GM12878 (cell line): ENCODE measurements around the gene ABHD1. TPM values are rescaled to one million over a fixed set of nuclear protein-coding genes. Genes with fewer than 3 reads are reported as not detected.

Source experiments
- ATAC-seq: fragments of 200-7000 bp; cut with Tn5 transposase; 3 replicates; pipeline ENCODE4 v1.9.1; 2020; ENCODE audit warnings: mild to moderate bottlenecking, moderate library complexity
- BruUV-seq: library from RNA; stranded (reverse); fragments of 400-500 nt; replicated peaks from 2 replicates; lab custom pipeline; 2021; lab: Mats Ljungman, UMichigan
- CTCF ChIA-PET: fragments of 300-600 bp; sonication (Branson Sonifier 250); formaldehyde crosslinking; extraction: SDS; loops from one replicate; lab custom pipeline; 2021; ENCODE audit warnings: inconsistent platforms; lab: Yijun Ruan, JAX
- POLR2A ChIA-PET: fragments of 350-600 bp; formaldehyde crosslinking; extraction: SDS; loops from one replicate; lab custom pipeline; 2021; ENCODE audit warnings: inconsistent platforms; lab: Charles Lee
- RAD21 ChIA-PET: fragments of 300-600 bp; sonication (Branson Sonifier 250); formaldehyde crosslinking; loops from one replicate; lab custom pipeline; 2023; ENCODE audit warnings: antibody characterized with exemption; ENCODE audit not compliant: unreplicated experiment; lab: Charles Lee
- SMC1A ChIA-PET: fragments of 300-600 bp; sonication (Branson Sonifier 250); formaldehyde crosslinking; loops from one replicate; lab custom pipeline; 2023; ENCODE audit not compliant: unreplicated experiment, uncharacterized antibody; lab: Charles Lee
- DNase-seq: peaks from one replicate; pipeline ENCODE4 v3.0.0-alpha.2; 2011; ENCODE audit warnings: low read depth, low spot score
- FAIRE-seq: peaks from 3 replicates; lab custom pipeline; 2011; peaks lifted over from hg19 to GRCh38; lab: Jason Lieb, UNC
- H2AFZ ChIP-seq: 2 replicates; pipeline ENCODE4 v1.6.0; 2011; ENCODE audit warnings: low read depth, low read length, control low read depth; ENCODE audit not compliant: control insufficient read depth
- H3K27ac ChIP-seq: 2 replicates; pipeline ENCODE4 v1.5.1; 2011; ENCODE audit warnings: control low read depth; ENCODE audit not compliant: control insufficient read depth, insufficient read depth
- H3K27me3 ChIP-seq, 2 experiments: replicated peaks in 1 of 2; 2 replicates each; pipeline versions ENCODE4 v1.6.0 to v1.6.1; 2011; ENCODE audit warnings: low read length in 1 of 2; ENCODE audit not compliant: control insufficient read depth in 2 of 2, insufficient read depth in 2 of 2
- H3K36me3 ChIP-seq, 2 experiments: 2 replicates each; pipeline ENCODE4 v1.5.1; 2011; ENCODE audit warnings: low read length in 1 of 2; ENCODE audit not compliant: control insufficient read depth in 2 of 2, insufficient read depth in 2 of 2
- H3K4me1 ChIP-seq: 2 replicates; pipeline ENCODE4 v1.6.1; 2011; ENCODE audit warnings: mild to moderate bottlenecking, low read length, moderate library complexity, mixed read lengths; ENCODE audit not compliant: control insufficient read depth, insufficient read depth
- H3K4me2 ChIP-seq: 2 replicates; pipeline ENCODE4 v1.6.0; 2011; ENCODE audit warnings: control low read depth; ENCODE audit not compliant: control insufficient read depth, insufficient read depth
- H3K4me3 ChIP-seq: fragments of 200-600 bp; sonication (generic); 2 replicates; pipeline ENCODE4 v1.5.1; 2016
- H3K79me2 ChIP-seq: 2 replicates; pipeline ENCODE4 v1.6.0; 2011; ENCODE audit warnings: low read length; ENCODE audit not compliant: control insufficient read depth, insufficient read depth
- H3K9ac ChIP-seq: 2 replicates; pipeline ENCODE4 v1.8.0; 2011; ENCODE audit warnings: low read length, control low read depth, mixed read lengths; ENCODE audit not compliant: control insufficient read depth, insufficient read depth
- H3K9me3 ChIP-seq: replicated peaks from 3 replicates; pipeline ENCODE4 v1.5.1; 2011; ENCODE audit warnings: mild to moderate bottlenecking, low read length; ENCODE audit not compliant: control insufficient read depth, insufficient read depth
- H4K20me1 ChIP-seq: 2 replicates; pipeline ENCODE4 v1.6.0; 2011; ENCODE audit not compliant: control insufficient read depth, insufficient read depth
- BHLHE40 ChIP-seq, 2 experiments: fragments of 450-650 bp in 1 of 2; IDR thresholded peaks; 2 replicates each; pipeline ENCODE4 v1.6.1; 2011 to 2017; ENCODE audit warnings: low read depth in 2 of 2, borderline replicate concordance in 1 of 2, improper control_type of control experiment in 1 of 2, low read length in 1 of 2, mild to moderate bottlenecking in 1 of 2
- BRCA1 ChIP-seq: IDR thresholded peaks from 2 replicates; pipeline ENCODE4 v1.6.1; 2011; ENCODE audit warnings: low read depth, low read length, improper control_type of control experiment
- CBX5 ChIP-seq: sonication (generic); IDR thresholded peaks from 2 replicates; pipeline ENCODE4 v1.6.1; 2016; ENCODE audit warnings: low read depth, moderate library complexity, mild to moderate bottlenecking, inconsistent platforms
- CHD1 ChIP-seq: IDR thresholded peaks from 2 replicates; pipeline ENCODE4 v1.6.1; 2012; ENCODE audit warnings: low read depth, low read length, improper control_type of control experiment
- MYC ChIP-seq: IDR thresholded peaks from 2 replicates; pipeline ENCODE4 v1.6.1; 2011; ENCODE audit warnings: mild to moderate bottlenecking, low read length, moderate library complexity, inconsistent platforms; ENCODE audit not compliant: insufficient read depth, insufficient replicate concordance, insufficient read length, severe bottlenecking
- NFYA ChIP-seq: IDR thresholded peaks from 2 replicates; pipeline ENCODE4 v1.6.1; 2011; ENCODE audit warnings: low read depth, mild to moderate bottlenecking, low read length, improper control_type of control experiment, borderline replicate concordance
- POLR2AphosphoS5 ChIP-seq: IDR thresholded peaks from 2 replicates; pipeline ENCODE4 v1.6.1; 2011; ENCODE audit warnings: mild to moderate bottlenecking, low read length, inconsistent platforms
- RAD51 ChIP-seq: fragments of 450-650 bp; IDR thresholded peaks from 2 replicates; pipeline ENCODE4 v1.6.1; 2016; ENCODE audit warnings: moderate library complexity, mild to moderate bottlenecking, inconsistent platforms
- RBBP5 ChIP-seq: fragments of 200-600 bp; sonication (generic); conservative IDR thresholded peaks from 2 replicates; pipeline ENCODE4 v1.6.1; 2016
- STAT1 ChIP-seq: fragments of 450-650 bp; conservative IDR thresholded peaks from 2 replicates; pipeline ENCODE4 v1.6.1; 2014; ENCODE audit warnings: antibody characterized with exemption, mild to moderate bottlenecking
- TBL1XR1 ChIP-seq: IDR thresholded peaks from 2 replicates; pipeline ENCODE4 v1.6.1; 2012; ENCODE audit warnings: low read depth, low read length, improper control_type of control experiment
- ZNF24 ChIP-seq: fragments of 450-650 bp; IDR thresholded peaks from 2 replicates; pipeline ENCODE4 v1.6.1; 2017; ENCODE audit warnings: antibody characterized with exemption, mild to moderate bottlenecking
- ZNF622 ChIP-seq: fragments of 450-650 bp; IDR thresholded peaks from 2 replicates; pipeline ENCODE4 v1.6.1; 2017; ENCODE audit warnings: mild to moderate bottlenecking, inconsistent platforms
- ZZZ3 ChIP-seq: IDR thresholded peaks from 2 replicates; pipeline ENCODE4 v1.6.1; 2011; ENCODE audit warnings: low read depth; ENCODE audit not compliant: control insufficient read depth, insufficient read length
- WGBS: methylation state at CpG from one replicate; pipeline ENCODE4 v1.1.6; 2016; ENCODE audit warnings: low lambda C conversion rate; ENCODE audit not compliant: insufficient replicate concordance, insufficient coverage; ENCODE audit errors: missing lambda C conversion rate; 5-methylcytosine and 5-hydroxymethylcytosine counted together
- in situ Hi-C: fragments of 300-500 bp; cut with MboI; formaldehyde crosslinking; loops from 9 replicates; pipeline ENCODE4 v1.14.3; 2018; ENCODE audit warnings: mixed read lengths
- intact Hi-C: fragments of 100-400 bp; cut with micrococcal nuclease; formaldehyde crosslinking; loops from one replicate; pipeline ENCODE4 v1.14.2; 2022; ENCODE audit not compliant: unreplicated experiment
- polyA plus RNA-seq, 11 experiments: library from polyadenylated mRNA; depleted of rRNA in 4 of 11; unstranded in 6 of 11; stranded (reverse) in 5 of 11; fragments of >200 nt; fragmentation: Nextera tagmentation in 4 of 11; fragmentation: Illumina TruSeq in 1 of 11; extraction: Ambion mirVana in 4 of 11; extraction: Trizol in 1 of 11; gene quantifications; 1 replicate in 1 of 11; 2 replicates in 10 of 11; pipeline versions ENCODE4 v1.2.1 to v1.2.3, GENCODE V29; 2011 to 2016; ENCODE audit warnings: inconsistent platforms in 2 of 11, missing spikeins in 2 of 11, low read depth in 1 of 11
- total RNA-seq, 4 experiments: library from RNA; depleted of rRNA in 3 of 4; stranded (reverse); fragments of >200 nt in 3 of 4; fragmentation: Illumina TruSeq in 1 of 4; extraction: Trizol in 1 of 4; gene quantifications; 2 replicates each; pipeline versions ENCODE4 v1.2.1 to v1.2.3, GENCODE V29; 2013 to 2021
- TF ChIP-seq, protein P1 (sequence below): IDR thresholded peaks from 2 replicates; pipeline ENCODE4 v1.6.1; 2012; ENCODE audit warnings: mild to moderate bottlenecking, low read depth, low read length

Gene ABHD1
- total and polyA plus RNA-seq, 10 of the 15 experiments (the other 5 are each of a cell fraction or from before 2014, with no cell fraction given): 0.04 to 0.35 (median 0.17) TPM; not detected in 2

DNA sequence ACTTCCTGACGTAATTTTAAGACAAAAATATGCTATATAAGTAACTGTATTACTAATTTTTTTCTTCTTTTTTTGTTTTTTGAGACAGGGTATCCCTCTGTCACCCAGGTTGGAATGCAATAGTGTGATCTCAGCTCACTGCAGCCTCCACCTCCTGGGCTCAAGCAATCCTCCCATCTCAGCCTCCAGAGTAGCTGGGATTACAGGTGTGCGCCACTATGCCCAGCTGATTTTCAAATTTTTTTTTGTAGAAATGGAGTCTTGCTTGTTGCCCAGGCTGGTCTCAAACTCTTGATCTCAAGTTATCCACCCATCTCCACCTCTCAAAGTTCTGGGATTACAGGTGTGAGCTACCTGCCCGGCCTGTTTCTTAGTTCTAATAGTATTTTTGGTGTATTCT lies 54.9 kb downstream of the ABHD1 start:
- in situ Hi-C loops (no loop called here), intact Hi-C loops (loop anchor here (10.0 kb wide), 1 partner anchor 106 kb away; the partner anchor contains the start of gene TRIM54)
- ATAC-seq (no peak), FAIRE-seq (no peak), DNase-seq (no peak)
- CTCF ChIA-PET: interaction anchor here (0.7 kb wide), 1 partner anchor 101 kb away, joined by 3 read pairs; no protein-coding TSS in a partner anchor
- Histone ChIP-seq H2AFZ (no peak overlapping the region), H3K4me1 (peaks cover 6% of the 10 kb centered on the region; the same call in 1 of the 2 replicates), H3K4me2 (no peak overlapping the region), H3K36me3 (no peaks in the 10 kb centered on the region), H4K20me1 (no peaks in the 10 kb centered on the region), H3K4me3 (no peak overlapping the region), H3K9ac (no peak overlapping the region), H3K27ac (no peak overlapping the region), H3K9me3 (no peaks in the 10 kb centered on the region), H3K79me2 (no peaks in the 10 kb centered on the region), H3K27me3 (no peaks in the 10 kb centered on the region; a peak in 1 of 4 replicates)
- TF ChIP-seq POLR2AphosphoS5: no peak
- TF ChIP-seq BRCA1: no peak
- TF ChIP-seq ZZZ3: no peak
- TF ChIP-seq RAD51: no peak
- no peak for TF ChIP-seq ZNF24
- no peak for TF ChIP-seq STAT1
- no peak for TF ChIP-seq MYC
- TF ChIP-seq TBL1XR1: no peak
- no peak for TF ChIP-seq CHD1
- TF ChIP-seq, protein P1, sequence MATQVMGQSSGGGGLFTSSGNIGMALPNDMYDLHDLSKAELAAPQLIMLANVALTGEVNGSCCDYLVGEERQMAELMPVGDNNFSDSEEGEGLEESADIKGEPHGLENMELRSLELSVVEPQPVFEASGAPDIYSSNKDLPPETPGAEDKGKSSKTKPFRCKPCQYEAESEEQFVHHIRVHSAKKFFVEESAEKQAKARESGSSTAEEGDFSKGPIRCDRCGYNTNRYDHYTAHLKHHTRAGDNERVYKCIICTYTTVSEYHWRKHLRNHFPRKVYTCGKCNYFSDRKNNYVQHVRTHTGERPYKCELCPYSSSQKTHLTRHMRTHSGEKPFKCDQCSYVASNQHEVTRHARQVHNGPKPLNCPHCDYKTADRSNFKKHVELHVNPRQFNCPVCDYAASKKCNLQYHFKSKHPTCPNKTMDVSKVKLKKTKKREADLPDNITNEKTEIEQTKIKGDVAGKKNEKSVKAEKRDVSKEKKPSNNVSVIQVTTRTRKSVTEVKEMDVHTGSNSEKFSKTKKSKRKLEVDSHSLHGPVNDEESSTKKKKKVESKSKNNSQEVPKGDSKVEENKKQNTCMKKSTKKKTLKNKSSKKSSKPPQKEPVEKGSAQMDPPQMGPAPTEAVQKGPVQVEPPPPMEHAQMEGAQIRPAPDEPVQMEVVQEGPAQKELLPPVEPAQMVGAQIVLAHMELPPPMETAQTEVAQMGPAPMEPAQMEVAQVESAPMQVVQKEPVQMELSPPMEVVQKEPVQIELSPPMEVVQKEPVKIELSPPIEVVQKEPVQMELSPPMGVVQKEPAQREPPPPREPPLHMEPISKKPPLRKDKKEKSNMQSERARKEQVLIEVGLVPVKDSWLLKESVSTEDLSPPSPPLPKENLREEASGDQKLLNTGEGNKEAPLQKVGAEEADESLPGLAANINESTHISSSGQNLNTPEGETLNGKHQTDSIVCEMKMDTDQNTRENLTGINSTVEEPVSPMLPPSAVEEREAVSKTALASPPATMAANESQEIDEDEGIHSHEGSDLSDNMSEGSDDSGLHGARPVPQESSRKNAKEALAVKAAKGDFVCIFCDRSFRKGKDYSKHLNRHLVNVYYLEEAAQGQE: no peak
- TF ChIP-seq ZNF622: no peak
- TF ChIP-seq BHLHE40 (IDR thresholded peaks at IDR 0.05; ENCODE audit: borderline replicate concordance in 1 of 2, low read depth in 2 of 2, low read length in 1 of 2): no peak
- TF ChIP-seq NFYA: no peak
- no peak for TF ChIP-seq CBX5
- TF ChIP-seq RBBP5: no peak
- RAD21 ChIA-PET: no interaction called here
- POLR2A ChIA-PET: interaction anchor here (1.0 kb wide), 1 partner anchor 10 kb away, joined by 3 read pairs; no protein-coding TSS in a partner anchor
- 43% methylated on average over 3 of the region's 3 CpGs for WGBS
- SMC1A ChIA-PET: no interaction called here
- no TSS peak for BruUV-seq
